IgD-negative memory B cell (primary cell): ENCODE measurements around the gene BORCS5. TPM values are rescaled to one million over a fixed set of nuclear protein-coding genes. Genes with fewer than 3 reads are reported as not detected.
A peak's percentile ranks its signal among the peaks of the same experiment; 100 is the strongest.

Experiments
- H3K27ac Mint-ChIP-seq, 3 donors: one replicate each; pipeline ENCODE4 v1.8.0; 2020 to 2022; ENCODE audit warnings: mild to moderate bottlenecking in 3 of 3, mixed read lengths in 3 of 3, moderate library complexity in 1 of 3
- H3K27me3 Mint-ChIP-seq: one replicate; pipeline ENCODE4 v1.8.0; 2021; ENCODE audit warnings: mixed read lengths
- H3K36me3 Mint-ChIP-seq: one replicate; pipeline ENCODE4 v1.8.0; 2020; ENCODE audit warnings: mild to moderate bottlenecking, mixed read lengths
- H3K4me1 Mint-ChIP-seq, 3 donors: one replicate each; pipeline ENCODE4 v1.8.0; 2020 to 2022; ENCODE audit warnings: mixed read lengths in 3 of 3, mild to moderate bottlenecking in 1 of 3
- H3K4me3 Mint-ChIP-seq, 4 donors: one replicate each; pipeline ENCODE4 v1.8.0; 2020 to 2022; ENCODE audit warnings: mild to moderate bottlenecking in 4 of 4, mixed read lengths in 4 of 4, moderate library complexity in 3 of 4
- H3K9me3 Mint-ChIP-seq, 3 donors: one replicate each; pipeline ENCODE4 v1.8.0; 2020 to 2021; ENCODE audit warnings: mixed read lengths in 3 of 3, mild to moderate bottlenecking in 1 of 3
- polyA plus RNA-seq: library from polyadenylated mRNA; unstranded; fragments of 300-500 nt; fragmentation: Illumina TruSeq; gene quantifications from one replicate; pipeline ENCODE4 v1.2.3, GENCODE V29; 2021

The BORCS5 gene
- polyA plus RNA-seq, 1 donor from 2014 or later, result 19.9 TPM

DNA sequence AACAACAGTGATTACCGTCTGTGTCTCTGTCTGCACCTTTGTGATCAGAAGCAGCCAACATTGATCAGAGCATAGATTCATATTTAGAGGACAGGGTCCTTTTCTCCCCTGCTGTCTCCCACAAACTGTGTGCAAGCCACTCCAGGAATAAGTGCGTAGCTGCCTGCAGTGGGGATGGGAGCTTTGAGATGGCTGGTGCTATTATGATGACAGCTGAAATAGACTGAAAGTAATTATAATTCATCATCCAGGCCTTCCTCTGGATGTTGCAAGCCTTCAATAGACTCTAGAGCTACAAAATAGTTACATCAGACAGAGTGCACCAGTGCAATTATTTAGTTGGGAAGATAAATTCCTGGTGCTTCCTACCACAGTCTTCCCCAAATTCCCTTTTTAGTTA is 68.1 kb downstream of the BORCS5 start:
- peaks cover 0 to 15% (median 14%) of the 10 kb centered on the region in 3 donors for H3K9me3 Mint-ChIP-seq
- peaks cover 17% of the 10 kb centered on the region for H3K36me3 Mint-ChIP-seq
- H3K27me3 Mint-ChIP-seq, result no peaks in the 10 kb centered on the region
- H3K27ac Mint-ChIP-seq, result peak overlapping the region in 1 of 3 donors; percentile 26
- no peak overlapping the region for H3K4me3 Mint-ChIP-seq
- peaks cover 0 to 7% (median 0%) of the 10 kb centered on the region in 3 donors for H3K4me1 Mint-ChIP-seq

GRCh38 chr12:12425616-12426015 is 68.7 kb downstream of the BORCS5 start:
- Mint-ChIP-seq H3K27ac (no peak overlapping the region), H3K27me3 (no peaks in the 10 kb centered on the region), H3K36me3 (peaks cover 17% of the 10 kb centered on the region), H3K9me3 (peaks cover 0 to 15% (median 14%) of the 10 kb centered on the region in 3 donors), H3K4me1 (peaks cover 0 to 7% (median 0%) of the 10 kb centered on the region in 3 donors), H3K4me3 (peak overlapping the region in 1 of 4 donors; percentile 9)

GRCh38 chr12:12427568-12427967 is 70.7 kb downstream of the BORCS5 start:
- Mint-ChIP-seq H3K4me3 (no peak overlapping the region), H3K27me3 (no peaks in the 10 kb centered on the region), H3K27ac (no peak overlapping the region), H3K4me1 (no peaks in the 10 kb centered on the region), H3K9me3 (peaks cover 0 to 9% (median 8%) of the 10 kb centered on the region in 3 donors), H3K36me3 (peaks cover 5% of the 10 kb centered on the region)

DNA sequence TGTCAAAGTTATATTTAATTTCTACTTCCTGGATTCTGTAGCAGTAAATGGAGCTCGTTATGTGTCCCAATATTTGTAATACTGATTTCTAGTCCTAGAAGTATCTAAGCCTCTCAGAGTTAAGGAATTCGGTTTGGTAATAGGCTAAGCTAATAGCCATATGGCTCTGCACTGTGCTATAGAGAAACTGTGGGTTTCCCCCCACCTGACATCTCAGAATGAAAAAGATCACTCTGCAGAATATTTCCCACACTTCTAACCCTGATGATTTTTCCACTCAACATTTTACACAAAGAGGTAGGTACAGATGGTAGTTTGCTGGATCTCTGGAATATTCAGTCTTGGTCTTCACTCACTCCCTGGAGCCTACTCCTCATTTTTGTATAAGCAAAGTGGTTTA is 71.2 kb downstream of the BORCS5 start:
- Mint-ChIP-seq H3K27ac (no peak overlapping the region), H3K36me3 (peaks cover 5% of the 10 kb centered on the region), H3K4me1 (no peaks in the 10 kb centered on the region), H3K4me3 (no peak overlapping the region), H3K27me3 (no peaks in the 10 kb centered on the region), H3K9me3 (peaks cover 0 to 9% (median 8%) of the 10 kb centered on the region in 3 donors)

DNA sequence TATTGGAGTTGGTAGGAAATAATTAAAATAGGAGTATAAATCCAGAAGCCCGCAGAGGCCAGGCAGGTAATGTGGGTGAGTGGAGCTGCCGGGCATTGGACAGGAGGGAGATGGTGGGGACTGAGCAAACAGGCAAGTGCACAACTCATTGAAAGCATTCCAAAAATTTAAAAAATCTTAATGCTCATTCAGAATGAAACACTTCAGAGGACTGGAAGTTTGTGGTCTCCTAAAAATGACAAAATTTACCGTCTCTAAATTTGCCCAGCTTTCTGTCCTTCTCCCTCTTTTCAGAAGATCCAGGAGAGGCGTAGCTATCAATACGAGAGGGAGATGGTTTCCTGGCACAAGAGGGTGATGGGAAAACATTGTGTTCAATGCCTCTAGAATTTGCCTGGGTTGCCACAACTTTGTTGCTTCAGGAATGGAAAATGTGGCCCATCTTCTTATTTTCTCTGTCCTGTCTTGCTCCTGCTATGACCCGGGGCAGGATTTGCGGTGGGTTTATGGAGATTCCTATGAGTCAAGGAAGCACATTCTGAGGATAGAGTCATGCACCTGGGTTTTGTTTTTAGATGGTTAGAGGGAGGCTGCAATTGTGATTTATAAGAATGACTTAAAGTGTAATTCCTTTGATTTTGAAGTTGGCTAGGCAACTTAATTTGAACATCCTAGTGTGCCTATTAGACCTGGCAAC is 72.2 kb downstream of the BORCS5 start:
- Mint-ChIP-seq H3K27ac (no peak overlapping the region), H3K4me3 (no peak overlapping the region), H3K36me3 (peaks cover 2% of the 10 kb centered on the region), H3K27me3 (no peaks in the 10 kb centered on the region), H3K4me1 (peaks cover 0 to 1% (median 0%) of the 10 kb centered on the region in 3 donors), H3K9me3 (peaks cover 0 to 5% (median 4%) of the 10 kb centered on the region in 3 donors)

GRCh38 chr12:12432364-12432763 is 75.5 kb downstream of the BORCS5 start:
- no peaks in the 10 kb centered on the region for H3K27me3 Mint-ChIP-seq
- H3K9me3 Mint-ChIP-seq, result peaks cover 0 to 4% (median 0%) of the 10 kb centered on the region in 3 donors
- peaks cover 1 to 4% (median 2%) of the 10 kb centered on the region in 3 donors for H3K4me1 Mint-ChIP-seq
- peaks cover 10% of the 10 kb centered on the region for H3K36me3 Mint-ChIP-seq
- H3K27ac Mint-ChIP-seq, result no peak overlapping the region
- no peak overlapping the region for H3K4me3 Mint-ChIP-seq

- H3K4me3 Mint-ChIP-seq, result no peak overlapping the region
- H3K36me3 Mint-ChIP-seq, result peaks cover 12% of the 10 kb centered on the region
- H3K27me3 Mint-ChIP-seq, result no peaks in the 10 kb centered on the region
- H3K4me1 Mint-ChIP-seq, result peaks cover 1 to 5% (median 2%) of the 10 kb centered on the region in 3 donors
- H3K27ac Mint-ChIP-seq, result peak overlapping the region in 1 of 3 donors; percentile 80
- peaks cover 0 to 4% (median 0%) of the 10 kb centered on the region in 3 donors for H3K9me3 Mint-ChIP-seq
Measured at GRCh38 chr12:12433203-12433731, 76.4 kb downstream of the BORCS5 start.

DNA sequence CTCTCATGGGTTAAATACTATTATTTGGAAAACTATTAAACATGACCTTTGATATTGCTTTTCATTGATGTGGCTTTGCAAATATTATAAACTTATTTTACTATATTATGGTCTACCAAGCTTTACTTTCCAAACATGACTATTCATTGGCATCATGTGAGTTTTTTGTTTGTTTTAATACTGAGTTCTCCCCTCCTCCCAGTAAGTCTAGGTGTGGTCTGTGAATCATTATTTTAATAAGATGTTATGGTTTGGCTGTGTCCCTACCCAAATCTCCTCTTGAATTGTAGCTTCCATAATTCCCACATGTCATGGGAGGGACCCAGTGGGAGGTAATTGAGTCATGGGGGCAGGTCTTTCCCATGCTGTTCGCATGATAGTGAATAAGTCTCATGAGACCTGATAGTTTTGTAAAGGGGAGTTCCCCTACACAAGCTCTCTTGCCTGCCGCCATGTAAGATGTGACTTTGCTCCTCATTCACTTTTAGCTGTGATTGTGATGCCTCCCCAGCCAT is 80.0 kb downstream of the BORCS5 start:
- Mint-ChIP-seq H3K27ac (peak overlapping the region in 1 of 3 donors; percentile 24), H3K4me1 (peaks cover 2 to 10% (median 8%) of the 10 kb centered on the region in 3 donors), H3K36me3 (peaks cover 18% of the 10 kb centered on the region), H3K9me3 (peaks cover 0 to 4% (median 0%) of the 10 kb centered on the region in 3 donors), H3K27me3 (no peaks in the 10 kb centered on the region), H3K4me3 (peak overlapping the region in 1 of 4 donors; percentile 12)

DNA sequence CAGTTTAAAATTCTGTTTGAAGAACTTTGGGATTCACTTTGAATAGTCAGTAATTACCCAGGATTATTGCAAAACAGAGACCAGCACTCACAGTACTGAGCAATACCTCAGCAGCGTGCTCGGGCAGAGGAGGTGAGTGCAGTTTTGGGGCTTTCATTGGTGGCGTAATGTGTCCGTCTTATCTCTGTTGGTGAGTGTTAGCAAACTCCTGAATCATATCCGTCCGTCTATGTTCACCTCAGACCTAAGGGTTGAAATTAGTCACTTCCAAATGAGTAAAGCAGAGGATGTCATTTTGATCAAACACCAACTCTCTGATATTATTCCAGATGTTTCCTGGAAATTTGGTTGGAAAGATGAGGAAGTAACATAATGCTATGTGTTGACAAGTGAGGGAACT is 82.8 kb downstream of the BORCS5 start:
- peaks cover 16% of the 10 kb centered on the region for H3K36me3 Mint-ChIP-seq
- H3K4me3 Mint-ChIP-seq, result no peak overlapping the region
- H3K9me3 Mint-ChIP-seq, result peaks cover 0 to 4% (median 0%) of the 10 kb centered on the region in 3 donors
- peak overlapping the region in 1 of 3 donors; percentile 44 for H3K27ac Mint-ChIP-seq
- H3K27me3 Mint-ChIP-seq, result no peaks in the 10 kb centered on the region
- H3K4me1 Mint-ChIP-seq, result peaks cover 2 to 12% (median 12%) of the 10 kb centered on the region in 3 donors

- peak overlapping the region in 1 of 3 donors; percentile 86 for H3K27ac Mint-ChIP-seq
- H3K4me3 Mint-ChIP-seq, result no peak overlapping the region
- H3K4me1 Mint-ChIP-seq, result peaks cover 2 to 12% (median 12%) of the 10 kb centered on the region in 3 donors
- peaks cover 0 to 4% (median 0%) of the 10 kb centered on the region in 3 donors for H3K9me3 Mint-ChIP-seq
- no peaks in the 10 kb centered on the region for H3K27me3 Mint-ChIP-seq
- H3K36me3 Mint-ChIP-seq, result peaks cover 15% of the 10 kb centered on the region
Measured at GRCh38 chr12:12440784-12441428, 84.0 kb downstream of the BORCS5 start.

DNA sequence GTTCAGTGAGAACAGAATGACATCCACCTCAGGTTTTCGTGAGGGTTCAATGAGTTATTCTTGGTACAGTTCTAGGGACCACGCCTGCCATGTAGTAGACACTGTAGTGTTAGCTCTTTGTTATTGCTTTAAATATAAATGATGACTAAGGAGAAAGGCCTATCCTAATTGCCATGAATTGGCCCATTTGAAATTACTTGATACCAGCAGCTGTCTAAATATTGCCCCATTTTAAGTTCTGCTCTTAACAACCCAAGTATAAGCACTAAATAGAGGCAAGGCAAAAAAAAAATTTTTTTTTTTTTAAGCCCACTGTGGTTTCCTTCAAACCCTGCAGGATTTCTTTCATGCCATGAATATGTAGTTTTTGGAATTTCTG is 84.5 kb downstream of the BORCS5 start:
- peaks cover 2 to 12% (median 12%) of the 10 kb centered on the region in 3 donors for H3K4me1 Mint-ChIP-seq
- peak overlapping the region in 2 of 3 donors; percentile 86 to 97 for H3K27ac Mint-ChIP-seq
- H3K4me3 Mint-ChIP-seq, result no peak overlapping the region
- H3K36me3 Mint-ChIP-seq, result peaks cover 15% of the 10 kb centered on the region
- no peaks in the 10 kb centered on the region for H3K27me3 Mint-ChIP-seq
- peaks cover 0 to 4% (median 0%) of the 10 kb centered on the region in 3 donors for H3K9me3 Mint-ChIP-seq

GRCh38 chr12:12441843-12442461 is 85.1 kb downstream of the BORCS5 start:
- Mint-ChIP-seq H3K9me3 (peaks cover 0 to 2% (median 0%) of the 10 kb centered on the region in 3 donors), H3K4me1 (peaks cover 2 to 12% (median 11%) of the 10 kb centered on the region in 3 donors), H3K27ac (peak overlapping the region in 2 of 3 donors; percentile 52 to 97), H3K36me3 (peaks cover 12% of the 10 kb centered on the region), H3K27me3 (no peaks in the 10 kb centered on the region), H3K4me3 (peak overlapping the region in 1 of 4 donors; percentile 18)

DNA sequence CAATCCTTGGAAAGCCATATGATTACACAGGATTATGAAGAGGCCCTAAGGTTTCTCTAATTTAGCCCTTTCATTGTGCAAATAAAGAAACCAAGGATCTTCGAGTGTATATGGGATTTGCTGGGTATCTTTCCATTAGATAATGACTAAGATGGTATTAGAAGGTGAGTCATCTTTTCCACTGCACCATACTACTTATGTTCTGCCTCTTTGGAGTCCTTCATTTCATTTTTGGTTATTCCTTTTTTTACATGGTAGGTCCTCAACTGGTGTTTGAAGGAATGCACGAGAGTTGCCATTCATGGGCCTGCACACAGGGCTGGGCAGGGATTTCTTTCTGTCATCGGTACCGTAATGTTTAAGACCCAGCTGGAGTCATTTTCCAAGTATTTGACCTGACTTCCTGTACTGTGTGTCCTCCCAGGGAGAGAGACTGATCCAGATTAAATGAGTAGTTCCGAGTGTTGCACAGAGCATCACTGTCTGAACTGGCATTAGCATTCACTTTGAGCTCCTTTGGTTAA is 85.7 kb downstream of the BORCS5 start:
- Mint-ChIP-seq H3K27me3 (no peaks in the 10 kb centered on the region), H3K27ac (peak overlapping the region; percentile 19 to 97 (median 52)), H3K4me1 (peaks cover 1 to 12% (median 7%) of the 10 kb centered on the region in 3 donors), H3K9me3 (no peaks in the 10 kb centered on the region), H3K36me3 (peaks cover 8% of the 10 kb centered on the region), H3K4me3 (peak overlapping the region in 1 of 4 donors; percentile 18)

GRCh38 chr12:12443431-12443878 is 86.6 kb downstream of the BORCS5 start:
- Mint-ChIP-seq H3K27me3 (no peaks in the 10 kb centered on the region), H3K27ac (peak overlapping the region in 1 of 3 donors; percentile 48), H3K4me1 (peaks cover 1 to 12% (median 7%) of the 10 kb centered on the region in 3 donors), H3K4me3 (no peak overlapping the region), H3K36me3 (peaks cover 5% of the 10 kb centered on the region), H3K9me3 (no peaks in the 10 kb centered on the region)
